Kidney glomerular epithelial cell (primary cell): ENCODE results near the gene ATP2A1.
"Not testable (repeated sequence)": the region's sequence is repeated elsewhere in the genome, so short reads cannot be mapped to it uniquely, and the experiment has no call there.

Experiments
- DNase-seq: peaks from one replicate; lab custom pipeline; 2025; lab: John Stamatoyannopoulos, UW

Gene ATP2A1

DNA sequence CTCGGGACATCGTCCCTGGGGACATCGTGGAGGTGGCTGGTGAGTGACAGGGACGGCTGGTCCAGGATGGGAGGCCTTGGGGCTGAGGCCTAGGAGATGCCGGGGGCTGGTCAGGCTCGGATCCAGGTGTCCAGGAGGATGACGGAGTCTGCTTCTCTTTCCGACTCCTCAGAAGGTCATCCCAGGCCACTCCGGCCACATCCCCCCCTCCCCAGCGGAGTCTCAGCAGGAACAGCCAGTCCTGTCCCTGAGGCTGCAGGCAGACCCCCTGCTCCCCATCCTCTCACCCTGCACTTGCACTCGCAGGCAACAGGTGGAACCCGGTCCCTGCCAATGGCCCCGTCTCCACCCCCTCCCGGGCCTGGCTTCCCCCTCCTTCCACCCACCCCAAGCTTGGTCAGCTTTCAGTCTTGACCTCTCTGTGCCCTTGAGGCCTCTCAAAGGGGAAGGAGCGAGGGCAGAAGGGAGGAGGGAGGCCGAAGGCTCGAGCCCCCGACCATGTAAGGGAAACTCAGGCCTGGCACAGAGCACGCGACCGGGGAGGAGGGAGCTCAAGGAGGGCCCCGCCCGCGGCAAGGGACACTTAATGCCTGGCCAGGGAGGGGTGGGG lies 4.4 kb downstream of the ATP2A1 start:
- DNase-seq, result no peak

GRCh38 chr16:28883221-28883996 lies 5.1 kb downstream of the ATP2A1 start:
- DNase-seq, result no peak

GRCh38 chr16:28884045-28884444 lies 5.8 kb downstream of the ATP2A1 start:
- DNase-seq, result no peak

DNA sequence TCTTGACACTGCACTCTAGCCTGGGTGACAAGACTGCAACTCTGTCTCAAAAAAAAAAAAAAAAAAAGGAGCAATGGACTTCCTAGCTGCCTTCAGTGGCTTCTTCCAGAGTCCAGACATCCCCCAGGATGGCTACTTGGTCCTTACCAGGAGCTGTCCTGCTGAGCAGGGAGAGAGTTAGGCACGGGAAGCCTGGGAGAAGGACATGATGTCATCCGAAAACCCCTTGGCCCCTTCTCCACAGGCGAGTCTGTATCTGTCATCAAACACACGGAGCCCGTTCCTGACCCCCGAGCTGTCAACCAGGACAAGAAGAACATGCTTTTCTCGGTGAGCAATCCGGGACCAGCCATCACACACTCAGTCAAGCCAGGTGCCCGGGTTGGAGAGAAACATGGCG lies 8.7 kb downstream of the ATP2A1 start:
- no peak for DNase-seq

GRCh38 chr16:28890355-28890754 lies 12.1 kb downstream of the ATP2A1 start:
- DNase-seq, result not testable (repeated sequence)

GRCh38 chr16:28891964-28892890 lies 13.9 kb downstream of the ATP2A1 start:
- no peak for DNase-seq

DNA sequence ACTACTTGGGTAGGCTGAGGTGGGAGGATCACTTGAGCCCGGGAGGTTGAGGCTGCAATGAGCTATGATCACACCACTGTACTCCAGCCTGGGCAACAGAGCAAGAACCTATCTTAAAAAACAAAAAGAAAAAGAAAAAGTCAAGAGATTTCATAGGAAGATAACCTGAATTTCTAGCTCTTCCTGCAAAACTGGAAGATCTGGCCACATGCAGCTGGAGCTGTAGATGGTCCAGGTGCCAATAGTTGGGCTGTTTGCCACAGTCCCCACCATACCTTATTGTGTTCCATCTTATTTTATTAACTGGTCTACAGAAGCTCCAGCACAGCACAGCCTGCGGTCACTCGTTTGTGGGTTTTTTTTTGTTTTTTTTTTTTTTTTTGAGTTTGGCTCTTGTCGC lies 15.0 kb downstream of the ATP2A1 start:
- DNase-seq, result no peak

DNA sequence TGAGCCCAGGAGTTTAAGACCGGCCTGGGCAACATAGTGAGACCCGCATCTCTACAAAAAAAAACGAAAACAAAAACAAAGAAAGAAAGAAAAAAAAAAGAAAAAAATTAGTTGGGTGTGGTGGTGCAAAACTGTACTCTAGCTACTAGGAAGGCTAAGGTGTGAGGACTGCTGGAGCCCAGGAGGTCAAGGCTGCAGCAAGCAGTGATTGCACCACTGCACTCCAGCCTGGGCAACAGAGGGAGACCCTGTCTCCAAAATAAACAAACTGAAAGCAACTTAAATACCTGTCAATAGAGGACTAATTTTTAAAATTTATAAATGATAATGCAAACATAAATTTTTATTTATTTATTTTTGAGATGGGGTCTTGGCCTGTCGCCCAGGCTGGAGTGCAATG lies 17.3 kb downstream of the ATP2A1 start:
- no peak for DNase-seq

DNA sequence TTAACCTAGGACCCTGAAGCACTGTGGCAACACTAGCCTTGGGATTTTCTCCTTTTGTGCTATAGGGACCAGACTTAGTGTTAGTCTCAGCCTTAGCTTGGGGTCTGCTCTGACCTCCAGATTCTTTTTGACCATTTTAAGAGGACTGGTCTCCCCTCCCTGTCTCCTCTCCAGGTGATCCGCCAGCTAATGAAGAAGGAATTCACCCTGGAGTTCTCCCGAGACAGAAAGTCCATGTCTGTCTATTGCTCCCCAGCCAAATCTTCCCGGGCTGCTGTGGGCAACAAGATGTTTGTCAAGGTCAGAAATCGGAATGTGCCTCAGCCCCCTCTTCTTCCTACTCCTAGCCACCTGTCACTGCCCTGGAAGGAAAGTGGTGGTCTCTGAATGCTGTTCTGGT lies 19.5 kb downstream of the ATP2A1 start:
- DNase-seq, result no peak

- DNase-seq, result no peak
These were observed 20.0 kb downstream of the ATP2A1 start for GRCh38 chr16:28898266-28898665.

DNA sequence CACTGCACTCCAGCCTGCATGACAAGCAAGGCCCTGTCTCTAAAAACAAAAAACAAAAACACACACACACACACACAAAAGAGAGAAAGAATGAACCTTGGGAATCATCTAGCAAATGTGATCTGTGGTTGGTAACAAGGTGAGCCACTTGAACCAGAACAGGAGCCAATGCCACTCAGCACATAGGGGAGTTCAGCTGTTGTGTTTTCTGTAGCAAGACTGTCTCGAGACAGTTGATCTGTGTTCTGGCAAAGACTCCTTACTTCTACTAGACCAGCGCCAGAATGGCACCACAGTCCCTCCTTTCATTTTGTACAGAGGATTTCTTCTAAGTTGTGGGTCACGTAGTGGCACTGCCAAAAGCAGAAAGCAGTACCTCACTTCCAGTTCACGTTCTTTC lies 20.7 kb downstream of the ATP2A1 start:
- no peak for DNase-seq

GRCh38 chr16:28899882-28900590 lies 21.7 kb downstream of the ATP2A1 start:
- no peak for DNase-seq

GRCh38 chr16:28900601-28901000 lies 22.3 kb downstream of the ATP2A1 start:
- DNase-seq, result no peak

- DNase-seq, result no peak
These were observed 23.6 kb downstream of the ATP2A1 start for GRCh38 chr16:28901862-28902261.

DNA sequence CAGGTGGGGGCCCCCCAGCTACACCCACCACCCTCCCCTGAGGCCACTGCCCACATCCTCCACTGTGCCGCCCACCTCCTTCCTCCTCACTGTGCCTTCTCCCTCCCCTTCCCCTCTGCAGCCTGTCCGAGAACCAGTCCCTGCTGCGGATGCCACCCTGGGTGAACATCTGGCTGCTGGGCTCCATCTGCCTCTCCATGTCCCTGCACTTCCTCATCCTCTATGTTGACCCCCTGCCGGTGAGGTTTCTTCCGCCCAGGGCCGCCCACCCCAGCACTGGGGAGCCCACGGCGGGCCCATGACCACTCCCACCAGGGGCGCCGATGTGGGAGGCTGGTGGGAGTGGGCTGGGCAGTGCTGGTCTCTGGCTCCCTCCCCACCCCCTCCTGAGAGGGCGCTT lies 24.6 kb downstream of the ATP2A1 start:
- DNase-seq, result no peak

DNA sequence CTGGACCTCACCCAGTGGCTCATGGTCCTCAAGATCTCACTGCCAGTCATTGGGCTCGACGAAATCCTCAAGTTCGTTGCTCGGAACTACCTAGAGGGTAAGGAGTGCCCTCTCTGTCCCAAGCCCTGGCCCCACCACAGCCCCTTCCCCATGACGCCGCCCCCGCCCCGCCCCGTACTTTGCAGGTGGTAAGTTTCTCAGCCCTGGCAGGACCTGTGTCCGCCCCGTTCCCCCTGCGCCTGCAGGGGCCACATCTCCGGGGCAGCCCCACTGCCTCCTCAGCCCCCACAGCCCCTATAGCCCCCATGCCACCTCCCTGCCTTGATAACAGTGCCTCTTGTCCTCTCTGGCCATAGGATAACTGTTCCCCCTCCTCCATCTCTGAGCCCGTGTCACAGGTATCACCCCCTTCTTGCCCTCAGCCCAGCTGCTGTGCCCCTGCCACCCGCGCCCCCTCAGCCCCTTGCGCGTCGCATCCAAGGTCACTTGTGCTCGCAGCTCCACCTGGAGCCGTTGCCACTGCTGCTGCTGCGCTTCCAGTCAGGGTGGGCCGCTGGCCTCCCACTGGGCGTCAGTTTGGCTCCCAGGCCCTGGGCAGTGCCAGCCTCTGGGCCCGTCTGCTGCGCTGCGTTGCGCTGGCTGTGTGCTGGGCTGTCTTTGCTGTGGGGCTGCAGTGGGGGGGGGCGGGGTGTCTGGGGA lies 25.2 kb downstream of the ATP2A1 start:
- no peak for DNase-seq

DNA sequence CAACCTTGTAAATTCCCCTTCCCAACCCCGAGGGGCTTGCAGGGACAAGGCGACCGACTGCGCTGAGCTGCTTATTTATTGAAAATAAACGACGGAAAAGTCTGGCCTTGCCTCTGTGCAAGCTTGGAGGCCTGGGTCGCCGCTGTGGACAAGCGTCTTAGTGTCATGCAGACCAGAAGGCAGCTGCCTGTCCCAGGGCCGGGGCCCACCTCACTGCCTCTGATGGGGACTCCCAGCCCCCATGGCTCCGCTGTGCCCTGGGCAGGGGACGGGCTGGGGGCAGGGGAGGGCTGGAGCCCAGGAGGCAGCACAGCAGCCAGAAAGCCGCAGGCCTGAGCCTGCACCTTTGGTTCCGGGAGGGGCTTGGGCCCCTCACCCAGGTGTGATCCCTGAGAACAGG lies 26.1 kb downstream of the ATP2A1 start:
- DNase-seq, result no peak

GRCh38 chr16:28904828-28905227 lies 26.5 kb downstream of the ATP2A1 start:
- no peak for DNase-seq

GRCh38 chr16:28905229-28905754 lies 27.0 kb downstream of the ATP2A1 start:
- no peak for DNase-seq

DNA sequence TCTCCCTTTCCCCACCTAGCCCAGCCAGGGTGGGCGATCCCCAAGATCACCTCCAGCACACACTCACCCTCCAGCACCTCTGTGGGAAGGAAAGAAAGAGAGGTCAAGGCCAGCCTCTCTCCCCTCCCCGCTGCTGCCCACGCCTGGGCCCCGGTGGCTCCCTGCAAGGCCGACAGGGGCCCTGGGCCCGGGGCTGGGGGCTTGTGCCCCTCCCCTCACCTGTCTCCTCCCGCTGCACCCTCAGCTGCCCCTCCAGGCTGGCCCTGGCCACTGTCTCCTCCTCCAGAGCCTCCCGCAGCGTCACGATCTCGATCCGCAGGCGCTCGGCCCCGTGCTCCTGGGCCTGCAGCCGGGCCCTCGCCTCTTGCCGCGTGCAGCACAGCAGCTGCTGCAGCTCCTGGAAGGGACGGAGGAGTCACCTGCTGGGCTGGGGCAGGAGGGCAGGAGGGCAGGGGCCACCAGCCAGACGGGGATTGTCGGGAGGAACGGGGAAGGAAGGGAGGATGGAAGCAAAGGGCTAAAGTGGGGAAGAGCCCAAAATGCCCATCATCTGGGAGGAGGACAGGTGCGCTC lies 27.6 kb downstream of the ATP2A1 start:
- no peak for DNase-seq
